CD4-positive, alpha-beta T cell treated with Interleukin-15 for 4 hours (primary cell): ENCODE data around the gene RPS2.
"Not testable (repeated sequence)": the region's sequence is repeated elsewhere in the genome, so short reads cannot be mapped to it uniquely, and the experiment has no call there.

ENCODE experiments used
- DNase-seq: peaks from one replicate; pipeline ENCODE4 v3.0.0-alpha.2; 2020; ENCODE audit warnings: low spot score

The RPS2 gene

GRCh38 chr16:1962161-1963153, 2.2 kb downstream of the RPS2 start:
- not testable (repeated sequence) for DNase-seq

- DNase-seq: no peak
Observed at GRCh38 chr16:1961651-1962067, 3.0 kb downstream of the RPS2 start.

- DNase-seq: no peak
Observed at GRCh38 chr16:1960665-1961630, 3.7 kb downstream of the RPS2 start.

GRCh38 chr16:1959269-1960039, 5.2 kb downstream of the RPS2 start, which contains the start of gene NDUFB10:
Gene NDUFB10 (plus strand): TSS chr16:1959538. CDS start chr16:1959625, 87 bp downstream.
- DNase-seq: peak; percentile 89

- DNase-seq: no peak
Observed at GRCh38 chr16:1958715-1959268, 5.8 kb downstream of the RPS2 start.

- not testable (repeated sequence) for DNase-seq
Observed at GRCh38 chr16:1958143-1958491, 6.5 kb downstream of the RPS2 start.

GRCh38 chr16:1957434-1958142, 7.0 kb downstream of the RPS2 start:
- DNase-seq: not testable (repeated sequence)

GRCh38 chr16:1953734-1954133, 10.9 kb downstream of the RPS2 start:
- no peak for DNase-seq

GRCh38 chr16:1950559-1950958, 14.1 kb downstream of the RPS2 start:
- no peak for DNase-seq

GRCh38 chr16:1950047-1950446, 14.6 kb downstream of the RPS2 start:
- no peak for DNase-seq

GRCh38 chr16:1949507-1949906, 15.1 kb downstream of the RPS2 start:
- DNase-seq: no peak

- no peak for DNase-seq
Observed at GRCh38 chr16:1947369-1947670, 17.3 kb downstream of the RPS2 start.

- no peak for DNase-seq
Observed at GRCh38 chr16:1946495-1947368, 17.9 kb downstream of the RPS2 start.

- DNase-seq: no peak
Observed at GRCh38 chr16:1945559-1946391, 18.9 kb downstream of the RPS2 start.

GRCh38 chr16:1944612-1945199, 19.9 kb downstream of the RPS2 start:
- DNase-seq: no peak

GRCh38 chr16:1942810-1943726, 21.6 kb downstream of the RPS2 start, which contains the start of gene MSRB1:
Gene MSRB1 (minus strand): TSS chr16:1943199. CDS start chr16:1943156, 43 bp downstream.
- peak; percentile 98 for DNase-seq
